Vagina (tissue), 2 donors: ENCODE data around the gene LGI1.

Source experiments
- POLR2AphosphoS5 ChIP-seq, 2 donors: sonication (generic); formaldehyde crosslinking; IDR thresholded peaks; one replicate each; pipeline ENCODE4 v1.9.0; 2017; ENCODE audit warnings: antibody characterized with exemption in 2 of 2, mild to moderate bottlenecking in 2 of 2, low read depth in 1 of 2; ENCODE audit not compliant: insufficient read depth in 1 of 2
- TF ChIP-seq, protein P1 (sequence below), 3 experiments: fragments of 450-650 bp in 2 of 3; fragments of 200-600 bp in 1 of 3; sonication (generic) in 1 of 3; IDR thresholded peaks; one replicate each; pipeline ENCODE4 v1.5.1; 2017 to 2019; ENCODE audit warnings: antibody characterized with exemption in 3 of 3, mild to moderate bottlenecking in 2 of 3, moderate library complexity in 2 of 3

DNA sequence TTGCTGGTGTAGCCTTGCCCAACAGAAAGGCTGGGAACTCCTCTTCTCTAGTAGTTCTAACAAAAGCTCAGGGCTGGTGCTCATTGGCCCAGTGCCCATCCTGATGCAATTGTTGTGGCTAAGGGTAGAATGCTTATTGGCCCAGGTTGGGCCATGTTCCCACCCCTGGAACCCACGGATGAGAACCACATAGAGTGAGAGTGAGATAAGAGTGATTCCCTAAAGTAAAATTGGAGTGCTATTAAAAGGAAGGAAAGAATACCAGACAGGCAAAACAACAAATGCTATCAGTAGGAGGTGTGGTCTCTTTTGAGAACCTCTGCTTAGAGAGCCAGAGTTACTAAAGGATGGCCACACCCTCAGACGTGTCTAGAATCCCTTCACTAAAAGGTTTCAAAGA is 49.2 kb downstream of the LGI1 start:
- no peak for TF ChIP-seq POLR2AphosphoS5 (IDR thresholded peaks at IDR 0.05; ENCODE audit: insufficient read depth in 1 of 2, low read depth in 1 of 2)
- TF ChIP-seq, protein P1, sequence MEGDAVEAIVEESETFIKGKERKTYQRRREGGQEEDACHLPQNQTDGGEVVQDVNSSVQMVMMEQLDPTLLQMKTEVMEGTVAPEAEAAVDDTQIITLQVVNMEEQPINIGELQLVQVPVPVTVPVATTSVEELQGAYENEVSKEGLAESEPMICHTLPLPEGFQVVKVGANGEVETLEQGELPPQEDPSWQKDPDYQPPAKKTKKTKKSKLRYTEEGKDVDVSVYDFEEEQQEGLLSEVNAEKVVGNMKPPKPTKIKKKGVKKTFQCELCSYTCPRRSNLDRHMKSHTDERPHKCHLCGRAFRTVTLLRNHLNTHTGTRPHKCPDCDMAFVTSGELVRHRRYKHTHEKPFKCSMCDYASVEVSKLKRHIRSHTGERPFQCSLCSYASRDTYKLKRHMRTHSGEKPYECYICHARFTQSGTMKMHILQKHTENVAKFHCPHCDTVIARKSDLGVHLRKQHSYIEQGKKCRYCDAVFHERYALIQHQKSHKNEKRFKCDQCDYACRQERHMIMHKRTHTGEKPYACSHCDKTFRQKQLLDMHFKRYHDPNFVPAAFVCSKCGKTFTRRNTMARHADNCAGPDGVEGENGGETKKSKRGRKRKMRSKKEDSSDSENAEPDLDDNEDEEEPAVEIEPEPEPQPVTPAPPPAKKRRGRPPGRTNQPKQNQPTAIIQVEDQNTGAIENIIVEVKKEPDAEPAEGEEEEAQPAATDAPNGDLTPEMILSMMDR (IDR thresholded peaks at IDR 0.05), result no peak
